Epidermal melanocyte (primary cell): ENCODE results near the gene PARN.
A peak's percentile ranks its signal among the peaks of the same experiment; 100 is the strongest.

Experiments
- DNase-seq: peaks from one replicate; pipeline ENCODE4 v3.0.0; 2011; ENCODE audit warnings: low spot score; ENCODE audit not compliant: insufficient read length

Gene PARN

GRCh38 chr16:14500791-14501190 is 129.3 kb downstream of the PARN start:
- DNase-seq: no peak

GRCh38 chr16:14499110-14499509 is 130.9 kb downstream of the PARN start:
- no peak for DNase-seq

- DNase-seq: no peak
Measured at GRCh38 chr16:14497245-14498082, 132.6 kb downstream of the PARN start.

GRCh38 chr16:14496786-14497185 is 133.3 kb downstream of the PARN start:
- no peak for DNase-seq

GRCh38 chr16:14496047-14496770 is 133.9 kb downstream of the PARN start:
- no peak for DNase-seq

GRCh38 chr16:14495213-14496046 is 134.6 kb downstream of the PARN start:
- DNase-seq: no peak

GRCh38 chr16:14494396-14494966 is 135.6 kb downstream of the PARN start:
- no peak for DNase-seq

- DNase-seq: no peak
Measured at GRCh38 chr16:14493791-14494190, 136.3 kb downstream of the PARN start.

- no peak for DNase-seq
Measured at GRCh38 chr16:14492614-14493013, 137.4 kb downstream of the PARN start.

- DNase-seq: no peak
Measured at GRCh38 chr16:14491861-14492529, 138.1 kb downstream of the PARN start.

- DNase-seq: no peak
Measured at GRCh38 chr16:14490235-14490634, 139.8 kb downstream of the PARN start.

GRCh38 chr16:14489460-14489859 is 140.6 kb downstream of the PARN start:
- DNase-seq: no peak

GRCh38 chr16:14487579-14487978 is 142.5 kb downstream of the PARN start:
- DNase-seq: no peak

- DNase-seq: peak; percentile 84
Measured at GRCh38 chr16:14486520-14487303, 143.3 kb downstream of the PARN start.

- DNase-seq: no peak
Measured at GRCh38 chr16:14485811-14486519, 144.1 kb downstream of the PARN start.

GRCh38 chr16:14485121-14485551 is 144.9 kb downstream of the PARN start:
- DNase-seq: no peak

- DNase-seq: no peak
Measured at GRCh38 chr16:14483819-14484385, 146.2 kb downstream of the PARN start.

GRCh38 chr16:14476183-14476582 is 153.9 kb downstream of the PARN start:
- DNase-seq: no peak
